HepG2 (cell line): ENCODE data around the gene DCTN3. TPM values are rescaled to one million over a fixed set of nuclear protein-coding genes. Genes with fewer than 3 reads are reported as not detected.

Experiments
- ATAC-seq: fragments of 200-7000 bp; cut with Tn5 transposase; 3 replicates; pipeline ENCODE4 v1.9.1; 2020; ENCODE audit warnings: mild to moderate bottlenecking, moderate library complexity
- BruUV-seq: library from RNA; stranded (reverse); fragments of 400-500 nt; replicated peaks from 2 replicates; lab custom pipeline; 2021; lab: Mats Ljungman, UMichigan
- CTCF ChIA-PET: fragments of 300-600 bp; formaldehyde crosslinking; extraction: SDS; loops from one replicate; lab custom pipeline; 2021; ENCODE audit warnings: low total read pairs, inconsistent platforms, low intra/inter-chr PET ratio; lab: Yijun Ruan, JAX
- POLR2A ChIA-PET: fragments of 350-600 bp; sonication (Branson Sonifier 250); formaldehyde crosslinking; loops from one replicate; lab custom pipeline; 2020; ENCODE audit warnings: antibody characterized with exemption, inconsistent platforms; lab: Yijun Ruan, JAX
- DNase-seq: peaks from one replicate; pipeline ENCODE4 v3.0.0-alpha.2; 2015; ENCODE audit warnings: low spot score
- FAIRE-seq: peaks from 3 replicates; lab custom pipeline; 2011; peaks lifted over from hg19 to GRCh38; lab: Jason Lieb, UNC
- H2AFZ ChIP-seq: one replicate; pipeline ENCODE4 v1.6.1; 2011; ENCODE audit warnings: low read length, inconsistent platforms
- H3K27ac ChIP-seq: fragments of 300-600 bp; 3 replicates; pipeline ENCODE4 v1.8.0; 2011; ENCODE audit warnings: mixed run types, mild to moderate bottlenecking, mixed read lengths, low read length, inconsistent platforms; ENCODE audit not compliant: insufficient read depth; ENCODE audit errors: extremely low read length
- H3K27me3 ChIP-seq, 2 experiments: fragments of 200-600 bp in 1 of 2; 2 replicates in 1 of 2; 3 replicates in 1 of 2; pipeline versions ENCODE4 v1.6.0 to v1.8.0; 2011; ENCODE audit warnings: low read length in 2 of 2, mild to moderate bottlenecking in 2 of 2, moderate library complexity in 2 of 2, inconsistent platforms in 1 of 2; ENCODE audit not compliant: insufficient read depth in 2 of 2, control insufficient read depth in 1 of 2
- H3K36me3 ChIP-seq, 2 experiments: fragments of 200-600 bp in 1 of 2; replicated peaks in 1 of 2; 2 replicates in 1 of 2; 3 replicates in 1 of 2; pipeline versions ENCODE4 v1.5.1 to v1.8.0; 2011; ENCODE audit warnings: low read length in 2 of 2, inconsistent platforms in 1 of 2; ENCODE audit not compliant: insufficient read depth in 2 of 2, control insufficient read depth in 1 of 2
- H3K4me1 ChIP-seq: 2 replicates; pipeline ENCODE4 v1.5.1; 2012; ENCODE audit warnings: low read length, inconsistent platforms; ENCODE audit not compliant: insufficient read depth
- H3K4me2 ChIP-seq: 2 replicates; pipeline ENCODE4 v1.6.0; 2011; ENCODE audit warnings: low read depth, low read length, inconsistent platforms
- H3K4me3 ChIP-seq, 3 experiments: fragments of 200-600 bp in 1 of 3; sonication (generic), shearing (Covaris generic) in 1 of 3; replicated peaks in 1 of 3; 2 replicates each; pipeline ENCODE4 v1.5.1; 2011 to 2016; ENCODE audit warnings: low read length in 3 of 3, inconsistent platforms in 2 of 3, low read depth in 2 of 3, mild to moderate bottlenecking in 2 of 3, control low read depth in 1 of 3, mixed read lengths in 1 of 3; ENCODE audit not compliant: insufficient read depth in 1 of 3
- H3K79me2 ChIP-seq: one replicate; pipeline ENCODE4 v1.6.1; 2011; ENCODE audit warnings: low read length, inconsistent platforms; ENCODE audit not compliant: insufficient read depth
- H3K9ac ChIP-seq: 2 replicates; pipeline ENCODE4 v1.6.0; 2011; ENCODE audit warnings: mild to moderate bottlenecking, low read depth, low read length, inconsistent platforms; ENCODE audit not compliant: insufficient read depth
- H3K9me3 ChIP-seq: 2 replicates; pipeline ENCODE4 v1.5.1; 2012; ENCODE audit warnings: mild to moderate bottlenecking, low read length
- H4K20me1 ChIP-seq: 2 replicates; pipeline ENCODE4 v1.6.0; 2011; ENCODE audit warnings: inconsistent platforms, mild to moderate bottlenecking, low read length, moderate library complexity; ENCODE audit not compliant: insufficient read depth
- KLF11 ChIP-seq: IDR thresholded peaks from 2 replicates; pipeline ENCODE4 v1.6.1; 2016; ENCODE audit warnings: missing compliant biosample characterization
- MBNL3 ChIP-seq: fragments of 250-450 bp; sonication (Bioruptor Pico); conservative IDR thresholded peaks from 2 replicates; pipeline ENCODE4 v1.8.0; 2022; ENCODE audit warnings: mild to moderate bottlenecking, inconsistent platforms
- SRY ChIP-seq: sonication (generic); formaldehyde crosslinking; IDR thresholded peaks from 2 replicates; pipeline ENCODE4 v1.8.0; 2022; ENCODE audit warnings: mild to moderate bottlenecking, missing genetic modification reagents
- TBL1XR1 ChIP-seq: fragments of 150-350 bp; IDR thresholded peaks from 2 replicates; pipeline ENCODE4 v1.6.1; 2014; ENCODE audit warnings: borderline replicate concordance, low read length; ENCODE audit not compliant: partially characterized antibody
- ZBTB49 ChIP-seq: sonication (generic); formaldehyde crosslinking; IDR thresholded peaks from 2 replicates; pipeline ENCODE4 v1.4.0; 2020; ENCODE audit warnings: missing genetic modification reagents, borderline replicate concordance
- ZHX2 ChIP-seq, 2 experiments: sonication (generic) in 1 of 2; formaldehyde crosslinking in 1 of 2; IDR thresholded peaks; 2 replicates each; pipeline versions ENCODE4 v1.6.1 to v1.9.0; 2014 to 2022; ENCODE audit warnings: antibody characterized with exemption in 1 of 2, borderline replicate concordance in 1 of 2, inconsistent platforms in 1 of 2, low read depth in 1 of 2, missing genetic modification reagents in 1 of 2
- WGBS: methylation state at CpG from one replicate; pipeline ENCODE4 v1.1.6; 2017; ENCODE audit warnings: low lambda C conversion rate; 5-methylcytosine and 5-hydroxymethylcytosine counted together
- in situ Hi-C: cut with HindIII; loops from 2 replicates; pipeline ENCODE4 v1.10.0; 2017; ENCODE audit warnings: low pct_unique_long_range_greater_than_20kb; ENCODE audit not compliant: extremely low pct_ligation_motif_present
- intact Hi-C: fragments of 100-400 bp; cut with micrococcal nuclease; formaldehyde crosslinking; loops from one replicate; pipeline ENCODE4 v1.10.0; 2022; ENCODE audit not compliant: unreplicated experiment
- polyA plus RNA-seq, 8 experiments: library from polyadenylated mRNA; depleted of rRNA in 3 of 8; stranded (reverse) in 7 of 8; unstranded in 1 of 8; fragments of >200 nt; fragmentation: Illumina TruSeq in 4 of 8; extraction: Trizol in 4 of 8; gene quantifications; 2 replicates each; pipeline versions ENCODE4 v1.2.1 to v1.2.3, GENCODE V29; 2011 to 2016; ENCODE audit warnings: low read depth in 4 of 8, missing spikeins in 1 of 8, mixed read lengths in 1 of 8; ENCODE audit not compliant: insufficient read depth in 1 of 8
- total RNA-seq, 5 experiments: library from RNA; depleted of rRNA; stranded (reverse); fragments of >200 nt; fragmentation: Illumina TruSeq; extraction: Trizol; gene quantifications; 2 replicates each; pipeline ENCODE4 v1.2.3, GENCODE V29; 2016; ENCODE audit warnings: low read depth in 1 of 5

Gene DCTN3
- total and polyA plus RNA-seq, 2 of the 13 experiments (the other 11 are each of a cell fraction or from before 2014, with no cell fraction given): 27.4 to 34.5 TPM

- no peak for TF ChIP-seq ZHX2 (IDR thresholded peaks at IDR 0.05; ENCODE audit: low read depth)
- no peak for TF ChIP-seq ZHX2 (CRISPR knock-in tag; IDR thresholded peaks at IDR 0.05; ENCODE audit: borderline replicate concordance)
- TF ChIP-seq KLF11 (CRISPR knock-in tag): no peak
These were observed 33.0 kb downstream of the DCTN3 start (continued) for GRCh38 chr9:34587271-34587670.

- in situ Hi-C loops: no loop called here
- no peaks in the 10 kb centered on the region for H4K20me1 ChIP-seq
- no peak overlapping the region for H3K4me3 ChIP-seq
- no peaks in the 10 kb centered on the region for H3K9me3 ChIP-seq
- no peak overlapping the region for H3K9ac ChIP-seq
- ATAC-seq (no peak), FAIRE-seq (no peak), DNase-seq (no peak)
- ChIA-PET CTCF (no interaction called here), POLR2A (no interaction called here)
- 2% methylated on average over 5 of the region's 11 CpGs for WGBS
- H2AFZ ChIP-seq: no peak overlapping the region
- no peak overlapping the region for H3K27ac ChIP-seq
- intact Hi-C loops: no loop called here
- H3K4me2 ChIP-seq: no peak overlapping the region
- BruUV-seq: no TSS peak
- H3K4me1 ChIP-seq: 0 out of 2 replicates have a peak, but pooled peaks cover 9% of the 10 kb centered on the region
- H3K79me2 ChIP-seq: no peaks in the 10 kb centered on the region
- H3K27me3 ChIP-seq: peaks cover 17 to 82% of the 10 kb centered on the region in 2 experiments
- H3K36me3 ChIP-seq: no peaks in the 10 kb centered on the region
- TF ChIP-seq MBNL3 (no peak), ZBTB49 (CRISPR knock-in tag) (no peak), SRY (CRISPR knock-in tag) (no peak), TBL1XR1 (no peak)
These were observed 34.2 kb downstream of the DCTN3 start for GRCh38 chr9:34585946-34586669.
